Measurements from ENCODE around the gene ARHGAP9. TPM values are rescaled to one million over a fixed set of nuclear protein-coding genes. Genes with fewer than 3 reads are reported as not detected.

ARHGAP9 gene
- total and polyA plus RNA-seq, 5 donors from 2014 or later: 173 to 403 (median 187) TPM

DNA sequence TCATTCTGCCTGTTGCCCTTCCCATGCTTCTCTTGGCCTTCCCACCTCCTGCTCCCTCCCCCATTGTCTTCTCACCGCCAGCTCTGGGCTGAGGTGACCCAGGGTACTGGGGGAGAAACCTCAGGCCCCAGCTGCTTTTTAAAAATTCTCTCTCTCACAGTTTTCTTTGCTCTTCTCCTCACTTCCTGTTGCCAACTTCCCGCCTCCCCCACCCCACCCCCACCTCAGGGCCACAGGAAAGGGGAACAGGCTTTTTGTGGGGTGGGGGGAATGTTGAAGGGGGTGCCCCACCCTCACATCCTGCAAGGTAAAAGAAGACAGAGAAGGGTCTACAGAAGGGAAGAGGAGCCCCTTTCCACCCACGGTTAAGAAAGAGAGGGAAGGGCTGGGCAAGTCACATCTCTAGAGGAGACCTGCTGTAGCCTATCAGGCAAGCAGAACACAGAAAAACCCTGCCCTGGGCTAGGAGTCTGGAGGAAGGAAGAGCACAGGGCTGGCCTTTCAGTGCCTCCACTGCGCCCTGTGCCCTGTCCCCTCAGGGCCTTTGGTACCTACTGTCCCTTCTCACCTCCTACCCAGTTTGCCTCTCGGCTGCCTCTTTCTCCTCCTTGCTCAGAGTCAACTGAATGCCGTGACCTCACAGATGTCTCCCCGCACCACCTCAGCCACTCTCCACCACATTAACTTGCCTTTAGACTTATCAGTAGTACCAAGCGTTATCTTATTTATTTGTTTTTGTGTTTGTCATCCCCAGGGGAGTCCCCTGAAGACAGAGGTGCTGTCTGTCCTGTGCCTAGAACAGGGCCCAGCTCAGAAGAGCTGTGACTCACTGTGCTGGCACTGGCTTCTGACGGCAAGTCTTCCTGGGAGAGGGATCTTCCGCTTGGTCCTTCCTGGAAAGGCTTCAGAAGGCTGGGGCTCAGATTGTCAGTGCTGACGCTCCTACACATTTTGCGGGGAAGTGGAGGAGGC, 1.7 kb downstream of the ARHGAP9 start:
- Histone ChIP-seq H3K9me3 (ENCODE audit: control insufficient read depth in 2 of 2, low read length in 2 of 2) (no peaks in the 10 kb centered on the region), H3K36me3 (ENCODE audit: control insufficient read depth, insufficient read depth, low read length) (peaks cover 24% of the 10 kb centered on the region), H3K4me3 (ENCODE audit: low read depth, low read length) (peak overlapping the region; percentile 93), H3K4me1 (ENCODE audit: control insufficient read depth, insufficient read depth, low read length, poor library complexity, severe bottlenecking) (peaks cover 87% of the 10 kb centered on the region), H3K27me3 (ENCODE audit: control insufficient read depth, insufficient read depth, low read length) (no peaks in the 10 kb centered on the region), H3K27ac (ENCODE audit: insufficient read depth, low read length, poor library complexity, severe bottlenecking) (peak overlapping the region; percentile 97)
- peaks cover 35% of the 10 kb centered on the region for H3K36me3 Mint-ChIP-seq
- no peaks in the 10 kb centered on the region for H3K27me3 Mint-ChIP-seq
- H3K27ac Mint-ChIP-seq: peak overlapping the region; percentile 99 to 100 (median 99)
- DNase-seq (peak; percentile 57 to 77 (median 59)), ATAC-seq (ENCODE audit: low read depth in 2 of 2) (peak; percentile 41 to 42)
- H3K4me1 Mint-ChIP-seq: peaks cover 17 to 81% (median 64%) of the 10 kb centered on the region in 4 donors
- H3K4me3 Mint-ChIP-seq: peak overlapping the region; percentile 90 to 100 (median 100)
- no peaks in the 10 kb centered on the region for H3K9me3 Mint-ChIP-seq

DNA sequence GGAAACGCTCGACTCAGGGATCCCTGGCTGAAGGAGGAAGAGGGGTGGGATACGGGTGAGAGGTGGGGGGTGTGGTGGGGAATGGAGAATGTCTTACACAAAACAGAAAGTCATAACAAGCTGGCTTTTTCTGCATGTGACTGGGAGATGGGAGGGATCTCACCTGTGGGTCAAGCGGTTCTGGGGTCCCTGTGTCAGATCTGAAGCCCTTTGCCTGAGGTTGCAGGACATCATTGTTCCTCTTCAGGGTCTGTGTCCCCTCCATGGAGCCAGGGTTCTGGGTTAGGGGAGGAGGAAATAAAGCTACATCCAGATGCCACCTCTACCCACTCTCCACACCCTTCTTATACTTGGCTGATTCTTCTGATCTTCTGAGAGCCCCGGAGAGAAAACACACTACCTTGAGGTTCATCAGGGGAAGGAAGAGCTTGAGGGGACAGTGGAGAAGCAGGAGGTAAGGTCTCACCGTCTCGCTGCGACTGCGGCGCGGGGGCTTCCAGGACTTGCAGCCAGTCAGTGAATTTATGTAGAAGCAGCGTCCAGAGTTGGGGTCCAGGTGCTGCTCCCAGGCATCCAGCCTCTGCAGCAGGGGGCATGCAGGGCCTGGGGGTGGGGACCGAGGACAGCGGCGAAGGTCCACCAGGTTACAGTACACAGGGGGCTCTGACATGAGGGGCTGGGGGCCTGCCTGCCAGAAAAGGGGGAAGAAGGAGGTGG, 2.5 kb downstream of the ARHGAP9 start:
- peak overlapping the region; percentile 97 for H3K27ac ChIP-seq (ENCODE audit: insufficient read depth, low read length, poor library complexity, severe bottlenecking)

DNA sequence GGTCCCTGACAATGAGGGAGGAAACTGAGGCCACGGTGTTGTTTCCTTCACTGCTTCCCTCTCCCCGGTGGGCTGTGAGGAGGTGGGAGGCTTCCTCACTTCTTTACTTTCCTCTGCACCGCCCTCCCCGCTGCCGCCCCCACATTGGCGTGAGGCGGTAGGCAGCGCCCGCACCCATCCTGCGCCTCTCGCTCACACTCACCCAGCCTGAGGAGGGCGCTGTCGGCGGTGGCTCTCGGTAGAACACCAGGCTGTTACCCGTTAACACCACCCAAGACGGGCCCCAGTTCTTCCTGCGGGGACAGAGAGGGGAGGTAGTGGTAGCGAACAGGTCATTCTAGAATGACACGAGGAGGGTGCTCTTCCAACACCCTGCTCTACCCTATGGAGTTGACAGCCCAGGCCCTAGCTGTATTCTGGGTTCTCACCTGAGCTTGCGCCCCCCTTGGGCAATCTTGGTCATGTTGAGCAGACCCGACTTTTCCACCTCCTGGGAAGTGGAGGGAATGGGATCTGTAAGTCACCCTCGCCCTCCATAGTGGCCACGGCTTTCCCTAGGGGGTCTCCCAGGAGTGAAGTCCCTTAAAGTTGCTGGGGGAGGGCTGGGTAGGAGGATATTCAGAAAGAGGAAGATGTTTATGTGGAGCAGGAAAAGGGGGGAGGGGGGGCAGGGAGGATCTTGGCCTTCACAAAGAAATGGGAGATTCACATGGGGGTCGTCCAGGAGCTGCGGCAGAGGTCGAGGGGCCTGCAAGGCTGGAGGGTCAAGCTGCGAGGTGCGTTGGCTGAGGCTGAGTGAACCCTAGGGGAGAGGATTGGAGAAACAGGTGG, 3.3 kb downstream of the ARHGAP9 start:
- DNase-seq: peak; percentile 38 to 77 (median 59)

More for the DNA sequence above, 2.5 kb downstream of the ARHGAP9 start:
- peak in 1 of 2 donors; percentile 17 for ATAC-seq (ENCODE audit: low read depth in 2 of 2)
- Histone ChIP-seq H3K4me1 (ENCODE audit: control insufficient read depth, insufficient read depth, low read length, poor library complexity, severe bottlenecking) (peaks cover 92% of the 10 kb centered on the region), H3K27me3 (ENCODE audit: control insufficient read depth, insufficient read depth, low read length) (no peaks in the 10 kb centered on the region), H3K9me3 (ENCODE audit: control insufficient read depth in 2 of 2, low read length in 2 of 2) (no peaks in the 10 kb centered on the region), H3K36me3 (ENCODE audit: control insufficient read depth, insufficient read depth, low read length) (peaks cover 32% of the 10 kb centered on the region), H3K4me3 (ENCODE audit: low read depth, low read length) (peak overlapping the region; percentile 93)
- no peaks in the 10 kb centered on the region for H3K9me3 Mint-ChIP-seq
- peaks cover 42% of the 10 kb centered on the region for H3K36me3 Mint-ChIP-seq
- no peaks in the 10 kb centered on the region for H3K27me3 Mint-ChIP-seq
- peak overlapping the region; percentile 90 to 100 (median 100) for H3K4me3 Mint-ChIP-seq
- H3K27ac Mint-ChIP-seq: peak overlapping the region; percentile 99 to 100 (median 99)
- peak in 2 of 3 donors; percentile 42 to 67 for DNase-seq
- H3K4me1 Mint-ChIP-seq: peaks cover 17 to 89% (median 69%) of the 10 kb centered on the region in 4 donors

DNA sequence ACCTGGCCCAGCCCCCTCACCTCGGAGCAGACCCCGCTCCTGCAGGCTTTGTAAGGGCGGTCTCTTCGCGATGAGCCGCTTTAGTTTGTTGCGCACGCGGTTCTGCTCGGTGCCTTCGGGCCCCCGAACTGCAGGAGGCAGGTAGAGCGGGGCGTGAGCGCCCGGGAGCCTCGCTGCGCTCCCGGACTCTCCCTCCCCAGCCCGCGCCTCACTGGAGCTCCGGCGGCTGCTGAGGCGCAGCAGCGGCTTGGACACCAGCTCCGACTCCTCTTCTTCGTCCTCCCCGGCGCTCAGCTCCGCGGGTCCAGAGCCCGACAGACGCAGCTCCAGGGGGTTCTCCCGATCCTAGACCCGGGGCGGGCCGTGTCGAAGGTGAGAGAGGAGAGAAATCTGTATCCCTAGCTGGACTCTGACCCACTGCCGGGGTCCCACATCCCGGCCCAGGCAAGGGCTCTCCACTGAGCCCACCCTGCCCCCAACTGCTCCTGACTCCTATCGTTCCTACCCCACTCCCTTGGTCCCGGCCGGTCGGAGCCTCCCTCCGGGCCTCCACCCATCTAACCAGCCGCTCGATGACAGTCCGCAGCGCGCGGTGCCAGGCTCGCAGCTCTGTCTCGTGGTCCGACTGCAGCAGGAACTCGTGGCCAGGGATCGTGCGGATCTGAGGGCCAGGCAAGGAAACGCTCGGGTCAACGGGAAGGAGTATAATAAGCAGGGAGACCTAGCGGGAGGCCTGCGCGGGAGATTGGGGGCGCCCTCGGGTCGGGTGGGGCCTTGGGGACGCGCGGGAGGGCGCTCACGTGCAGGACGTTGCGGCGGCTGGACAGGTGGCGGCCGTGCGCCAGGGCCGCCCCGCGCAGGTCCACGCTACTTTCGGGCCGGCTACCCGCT, 4.2 kb downstream of the ARHGAP9 start:
- Mint-ChIP-seq H3K9me3 (no peaks in the 10 kb centered on the region), H3K4me1 (peaks cover 13 to 87% (median 64%) of the 10 kb centered on the region in 4 donors), H3K27me3 (no peaks in the 10 kb centered on the region), H3K27ac (peak overlapping the region; percentile 79 to 99 (median 88)), H3K36me3 (peaks cover 46% of the 10 kb centered on the region), H3K4me3 (peak overlapping the region in 3 of 4 donors; percentile 90 to 100 (median 100))
- Histone ChIP-seq H3K4me1 (ENCODE audit: control insufficient read depth, insufficient read depth, low read length, poor library complexity, severe bottlenecking) (peaks cover 87% of the 10 kb centered on the region), H3K9me3 (ENCODE audit: control insufficient read depth in 2 of 2, low read length in 2 of 2) (no peaks in the 10 kb centered on the region), H3K27ac (ENCODE audit: insufficient read depth, low read length, poor library complexity, severe bottlenecking) (peak overlapping the region; percentile 97), H3K27me3 (ENCODE audit: control insufficient read depth, insufficient read depth, low read length) (no peaks in the 10 kb centered on the region), H3K36me3 (ENCODE audit: control insufficient read depth, insufficient read depth, low read length) (peaks cover 49% of the 10 kb centered on the region), H3K4me3 (ENCODE audit: low read depth, low read length) (peak overlapping the region; percentile 93)
- ATAC-seq (ENCODE audit: low read depth in 2 of 2): no peak
- no peak for DNase-seq

More for the DNA sequence above, 3.3 kb downstream of the ARHGAP9 start:
- peak in 1 of 2 donors; percentile 33 for ATAC-seq (ENCODE audit: low read depth in 2 of 2)
- Mint-ChIP-seq H3K4me3 (peak overlapping the region; percentile 90 to 100 (median 100)), H3K27me3 (no peaks in the 10 kb centered on the region), H3K4me1 (peaks cover 17 to 89% (median 69%) of the 10 kb centered on the region in 4 donors), H3K9me3 (no peaks in the 10 kb centered on the region), H3K36me3 (peaks cover 42% of the 10 kb centered on the region), H3K27ac (peak overlapping the region; percentile 99 to 100 (median 99))
- Histone ChIP-seq H3K36me3 (ENCODE audit: control insufficient read depth, insufficient read depth, low read length) (peaks cover 40% of the 10 kb centered on the region), H3K9me3 (ENCODE audit: control insufficient read depth in 2 of 2, low read length in 2 of 2) (no peaks in the 10 kb centered on the region), H3K27me3 (ENCODE audit: control insufficient read depth, insufficient read depth, low read length) (no peaks in the 10 kb centered on the region), H3K27ac (ENCODE audit: insufficient read depth, low read length, poor library complexity, severe bottlenecking) (peak overlapping the region; percentile 97), H3K4me1 (ENCODE audit: control insufficient read depth, insufficient read depth, low read length, poor library complexity, severe bottlenecking) (peaks cover 94% of the 10 kb centered on the region), H3K4me3 (ENCODE audit: low read depth, low read length) (peak overlapping the region; percentile 93)

DNA sequence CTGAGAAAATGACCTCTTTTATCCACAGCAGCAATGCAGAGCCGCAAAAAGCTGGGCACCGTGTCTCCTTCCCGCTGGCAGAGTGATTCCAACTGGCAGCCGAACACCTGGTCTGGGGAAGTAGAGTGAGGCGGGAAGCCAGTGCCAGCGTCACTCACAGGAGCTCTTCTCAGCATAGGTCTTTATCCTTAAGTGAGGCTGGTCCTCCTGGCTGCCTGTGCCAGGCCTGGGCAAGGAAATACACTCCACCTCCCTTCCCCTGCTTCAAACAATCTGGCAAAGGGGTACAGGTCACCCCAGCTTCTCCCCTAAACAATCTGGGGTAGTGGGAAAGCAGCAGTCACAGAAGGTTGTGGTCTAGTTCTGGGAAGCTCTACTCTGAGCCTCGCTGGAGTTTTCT, 4.8 kb downstream of the ARHGAP9 start:
- H3K27ac Mint-ChIP-seq: peak overlapping the region; percentile 83 to 97 (median 88)
- peaks cover 46% of the 10 kb centered on the region for H3K36me3 Mint-ChIP-seq
- no peaks in the 10 kb centered on the region for H3K27me3 Mint-ChIP-seq
- ATAC-seq (ENCODE audit: low read depth in 2 of 2): no peak
- Histone ChIP-seq H3K27me3 (ENCODE audit: control insufficient read depth, insufficient read depth, low read length) (no peaks in the 10 kb centered on the region), H3K4me3 (ENCODE audit: low read depth, low read length) (peak overlapping the region; percentile 43), H3K36me3 (ENCODE audit: control insufficient read depth, insufficient read depth, low read length) (peaks cover 54% of the 10 kb centered on the region), H3K4me1 (ENCODE audit: control insufficient read depth, insufficient read depth, low read length, poor library complexity, severe bottlenecking) (peaks cover 80% of the 10 kb centered on the region), H3K9me3 (ENCODE audit: control insufficient read depth in 2 of 2, low read length in 2 of 2) (no peaks in the 10 kb centered on the region), H3K27ac (ENCODE audit: insufficient read depth, low read length, poor library complexity, severe bottlenecking) (no peak overlapping the region)
- H3K4me3 Mint-ChIP-seq: peak overlapping the region; percentile 82 to 89 (median 86)
- peaks cover 11 to 81% (median 59%) of the 10 kb centered on the region in 4 donors for H3K4me1 Mint-ChIP-seq
- H3K9me3 Mint-ChIP-seq: no peaks in the 10 kb centered on the region
- no peak for DNase-seq

DNA sequence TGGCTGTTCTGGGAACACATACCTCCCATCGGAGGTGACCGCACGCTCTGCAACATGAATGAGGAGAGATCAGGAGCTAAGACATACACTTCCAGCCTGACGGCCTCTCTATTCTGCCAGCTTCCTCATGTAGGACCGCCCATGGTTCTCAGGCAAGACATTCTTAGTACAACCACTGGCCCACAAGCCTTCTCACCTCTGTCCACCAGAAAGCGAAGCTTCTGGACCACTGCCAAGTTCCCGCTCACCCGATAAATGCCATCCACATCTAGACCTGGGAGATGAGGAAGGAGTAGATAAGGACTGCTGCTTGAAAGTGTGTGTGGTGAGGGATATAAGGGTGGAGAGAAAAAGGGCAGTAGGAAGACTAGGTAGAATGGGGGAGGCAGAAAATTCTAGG, 5.2 kb downstream of the ARHGAP9 start:
- H3K36me3 ChIP-seq (ENCODE audit: control insufficient read depth, insufficient read depth, low read length): peaks cover 58% of the 10 kb centered on the region
- no peak overlapping the region for H3K27ac ChIP-seq (ENCODE audit: insufficient read depth, low read length, poor library complexity, severe bottlenecking)
- peak overlapping the region; percentile 43 for H3K4me3 ChIP-seq (ENCODE audit: low read depth, low read length)
- Mint-ChIP-seq H3K27ac (peak overlapping the region; percentile 83 to 97 (median 88)), H3K27me3 (no peaks in the 10 kb centered on the region), H3K4me1 (peaks cover 8 to 81% (median 54%) of the 10 kb centered on the region in 4 donors), H3K9me3 (no peaks in the 10 kb centered on the region), H3K36me3 (peaks cover 46% of the 10 kb centered on the region), H3K4me3 (peak overlapping the region; percentile 82 to 89 (median 86))
- H3K27me3 ChIP-seq (ENCODE audit: control insufficient read depth, insufficient read depth, low read length): no peaks in the 10 kb centered on the region
- ATAC-seq (ENCODE audit: low read depth in 2 of 2) (no peak), DNase-seq (no peak)
- no peaks in the 10 kb centered on the region for H3K9me3 ChIP-seq (ENCODE audit: control insufficient read depth in 2 of 2, low read length in 2 of 2)
- peaks cover 76% of the 10 kb centered on the region for H3K4me1 ChIP-seq (ENCODE audit: control insufficient read depth, insufficient read depth, low read length, poor library complexity, severe bottlenecking)
